BJ (cell line): ENCODE results near the gene COL6A2. TPM values are rescaled to one million over a fixed set of nuclear protein-coding genes. Genes with fewer than 3 reads are reported as not detected.
"Not testable (repeated sequence)": the region's sequence is repeated elsewhere in the genome, so short reads cannot be mapped to it uniquely, and the experiment has no call there.

ENCODE experiments used
- CTCF ChIA-PET: fragments of 350-600 bp; formaldehyde crosslinking; extraction: SDS; loops from one replicate; lab custom pipeline; 2021; ENCODE audit warnings: antibody characterized with exemption, inconsistent platforms; lab: Yijun Ruan, JAX
- POLR2A ChIA-PET: fragments of 300-600 bp; sonication (Branson Sonifier 250); formaldehyde crosslinking; extraction: SDS; loops from one replicate; lab custom pipeline; 2021; ENCODE audit warnings: antibody characterized with exemption; lab: Charles Lee
- DNase-seq: peaks from one replicate; pipeline ENCODE4 v3.0.0-alpha.2; 2011; ENCODE audit warnings: low read depth
- H3K27me3 ChIP-seq: 2 replicates; pipeline ENCODE4 v1.6.0; 2011; ENCODE audit warnings: low read length; ENCODE audit not compliant: control insufficient read depth, insufficient read depth
- H3K36me3 ChIP-seq: 2 replicates; pipeline ENCODE4 v1.5.1; 2011; ENCODE audit warnings: low read length; ENCODE audit not compliant: control insufficient read depth, insufficient read depth
- H3K4me3 ChIP-seq: 2 replicates; pipeline ENCODE4 v1.5.1; 2011; ENCODE audit warnings: low read depth, mild to moderate bottlenecking, control low read depth, low read length
- polyA plus RNA-seq: library from polyadenylated mRNA; depleted of rRNA; stranded (reverse); fragments of >200 nt; gene quantifications from 2 replicates; pipeline ENCODE4 v1.2.3, GENCODE V29; 2011
- TF ChIP-seq, protein P1 (sequence below): IDR thresholded peaks from 2 replicates; pipeline ENCODE4 v1.5.1; 2011; ENCODE audit warnings: low read depth, mild to moderate bottlenecking, control low read depth, inconsistent platforms, low read length, moderate library complexity; ENCODE audit not compliant: insufficient read depth

Gene COL6A2
- polyA plus RNA-seq, 1 experiment, result 665 TPM

DNA sequence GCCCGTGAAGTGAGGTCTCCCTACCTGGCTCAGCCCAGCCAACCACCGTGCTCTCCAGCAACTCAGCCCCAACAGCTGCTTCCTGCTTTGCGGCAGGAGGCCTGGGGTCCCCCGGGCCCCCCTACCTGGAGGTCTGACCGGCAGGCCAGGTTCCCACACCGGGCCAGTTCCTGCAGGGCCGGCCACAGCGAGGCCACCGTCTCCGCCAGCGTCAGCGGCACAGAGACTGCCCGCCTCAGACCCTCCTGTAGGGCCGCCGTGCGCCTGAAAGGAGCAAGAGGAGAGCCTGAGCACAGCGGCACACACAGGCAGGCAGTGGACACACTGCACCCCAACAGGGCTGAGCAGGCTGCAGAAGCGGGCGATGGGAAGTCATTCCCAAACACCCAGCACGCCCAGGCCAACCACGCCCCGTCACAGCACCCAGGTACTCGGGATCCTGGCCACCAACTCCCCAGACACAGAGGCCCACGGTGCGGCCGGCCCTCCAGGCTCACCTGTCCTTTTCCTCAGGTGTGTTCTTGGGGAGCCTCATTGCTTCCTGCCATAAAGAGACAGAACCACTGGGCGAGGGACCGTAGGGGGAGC, 40.6 kb downstream of the COL6A2 start:
- Histone ChIP-seq H3K36me3 (no peaks in the 10 kb centered on the region), H3K4me3 (no peak overlapping the region), H3K27me3 (peaks cover 4% of the 10 kb centered on the region)
- CTCF ChIA-PET, result no interaction called here
- no peak for DNase-seq
- POLR2A ChIA-PET, result no interaction called here
- TF ChIP-seq, protein P1, sequence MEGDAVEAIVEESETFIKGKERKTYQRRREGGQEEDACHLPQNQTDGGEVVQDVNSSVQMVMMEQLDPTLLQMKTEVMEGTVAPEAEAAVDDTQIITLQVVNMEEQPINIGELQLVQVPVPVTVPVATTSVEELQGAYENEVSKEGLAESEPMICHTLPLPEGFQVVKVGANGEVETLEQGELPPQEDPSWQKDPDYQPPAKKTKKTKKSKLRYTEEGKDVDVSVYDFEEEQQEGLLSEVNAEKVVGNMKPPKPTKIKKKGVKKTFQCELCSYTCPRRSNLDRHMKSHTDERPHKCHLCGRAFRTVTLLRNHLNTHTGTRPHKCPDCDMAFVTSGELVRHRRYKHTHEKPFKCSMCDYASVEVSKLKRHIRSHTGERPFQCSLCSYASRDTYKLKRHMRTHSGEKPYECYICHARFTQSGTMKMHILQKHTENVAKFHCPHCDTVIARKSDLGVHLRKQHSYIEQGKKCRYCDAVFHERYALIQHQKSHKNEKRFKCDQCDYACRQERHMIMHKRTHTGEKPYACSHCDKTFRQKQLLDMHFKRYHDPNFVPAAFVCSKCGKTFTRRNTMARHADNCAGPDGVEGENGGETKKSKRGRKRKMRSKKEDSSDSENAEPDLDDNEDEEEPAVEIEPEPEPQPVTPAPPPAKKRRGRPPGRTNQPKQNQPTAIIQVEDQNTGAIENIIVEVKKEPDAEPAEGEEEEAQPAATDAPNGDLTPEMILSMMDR, result no peak

DNA sequence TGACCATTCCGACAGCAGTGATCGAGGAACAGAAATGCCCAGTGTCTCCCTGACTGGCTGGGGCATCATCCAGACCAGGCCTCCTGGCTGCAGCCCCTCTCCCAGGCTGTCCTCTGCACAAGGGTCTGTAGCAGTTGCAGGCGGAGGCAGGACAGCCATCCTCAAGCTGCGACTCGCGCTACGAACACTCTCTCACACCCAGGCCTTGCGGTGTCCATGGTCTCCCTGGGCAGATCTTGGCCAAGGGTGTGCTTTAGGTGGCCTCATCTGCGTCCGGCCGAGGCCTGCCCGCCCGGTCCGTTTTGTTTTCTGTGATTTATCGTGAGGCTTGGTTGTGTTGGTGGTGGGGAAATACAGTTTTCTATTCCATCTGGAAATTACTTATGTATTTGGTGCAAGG, 41.8 kb downstream of the COL6A2 start:
- H3K36me3 ChIP-seq, result no peaks in the 10 kb centered on the region
- CTCF ChIA-PET, result no interaction called here
- peaks cover 4% of the 10 kb centered on the region for H3K27me3 ChIP-seq
- no peak overlapping the region for H3K4me3 ChIP-seq
- POLR2A ChIA-PET, result no interaction called here
- TF ChIP-seq, protein P1, result no peak
- no peak for DNase-seq

DNA sequence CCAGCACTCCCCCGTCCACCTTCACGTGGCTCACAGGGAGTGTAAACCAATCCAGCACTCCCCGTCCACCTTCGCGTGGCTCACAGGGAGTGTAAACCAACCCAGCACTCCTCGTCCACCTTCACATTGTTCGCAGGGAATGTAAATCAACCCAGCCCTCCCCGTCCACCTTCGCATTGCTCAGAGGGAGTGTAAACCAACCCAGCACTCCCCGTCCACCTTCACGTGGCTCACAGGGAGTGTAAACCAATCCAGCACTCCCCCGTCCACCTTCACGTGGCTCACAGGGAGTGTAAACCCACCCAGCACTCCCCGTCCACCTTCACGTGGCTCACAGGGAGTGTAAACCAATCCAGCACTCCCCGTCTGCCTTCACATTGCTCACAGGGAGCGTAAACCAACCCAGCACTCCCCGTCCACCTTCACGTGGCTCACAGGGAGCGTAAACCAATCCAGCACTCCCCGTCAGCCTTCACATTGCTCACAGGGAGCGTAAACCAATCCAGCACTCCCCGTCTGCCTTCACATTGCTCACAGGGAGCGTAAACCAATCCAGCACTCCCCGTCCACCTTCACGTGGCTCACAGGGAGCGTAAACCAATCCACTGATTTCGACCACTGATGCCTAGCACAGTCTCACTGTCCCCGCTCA, 42.6 kb downstream of the COL6A2 start:
- H3K4me3 ChIP-seq, DNase-seq, H3K27me3 ChIP-seq, H3K36me3 ChIP-seq, POLR2A ChIA-PET: not testable (repeated sequence)
- CTCF ChIA-PET, result interaction anchor here (1.1 to 4.7 kb wide), 2 partner anchors 13 to 169 kb away, joined by 3 to 64 read pairs; no protein-coding TSS in a partner anchor

DNA sequence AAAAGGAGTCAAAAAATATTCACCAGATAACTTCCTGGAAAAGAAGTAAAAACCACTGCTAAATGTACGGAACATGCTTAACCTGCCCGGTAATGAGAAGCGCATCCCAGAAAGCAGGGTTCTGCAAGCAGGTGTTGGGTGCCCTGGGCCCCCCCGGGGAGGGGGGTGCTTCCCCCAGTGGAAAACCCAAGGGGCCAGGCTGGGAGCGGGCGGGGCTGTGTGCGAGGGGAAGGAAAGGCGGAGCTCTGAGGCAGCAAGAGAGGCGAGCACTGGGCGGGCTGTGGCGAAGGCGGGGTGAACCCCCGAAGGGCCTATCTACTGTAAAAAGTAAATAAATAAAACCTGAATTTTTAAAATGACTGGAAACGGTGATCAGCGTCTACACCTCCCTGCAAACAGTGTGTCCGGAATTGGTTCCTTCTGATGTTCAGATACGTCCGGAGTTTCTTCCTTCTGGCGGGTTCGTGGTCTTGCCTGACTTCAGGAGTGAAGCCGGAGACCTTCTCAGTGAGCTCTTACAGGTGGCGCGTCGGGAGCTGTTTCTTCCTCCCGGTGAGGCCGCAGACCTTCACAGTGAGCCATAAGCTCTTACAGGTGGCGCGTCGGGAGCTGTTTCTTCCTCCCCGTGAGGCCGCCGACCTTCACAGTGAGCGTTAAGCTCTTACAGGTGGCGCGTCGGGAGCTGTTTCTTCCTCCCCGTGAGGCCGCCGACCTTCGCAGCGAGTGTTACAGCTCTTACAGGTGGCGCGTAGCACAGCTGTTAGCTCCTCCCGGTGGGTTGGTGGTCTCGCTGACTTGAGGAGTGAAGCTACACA, 44.1 kb downstream of the COL6A2 start:
- POLR2A ChIA-PET, result no interaction called here

DNA sequence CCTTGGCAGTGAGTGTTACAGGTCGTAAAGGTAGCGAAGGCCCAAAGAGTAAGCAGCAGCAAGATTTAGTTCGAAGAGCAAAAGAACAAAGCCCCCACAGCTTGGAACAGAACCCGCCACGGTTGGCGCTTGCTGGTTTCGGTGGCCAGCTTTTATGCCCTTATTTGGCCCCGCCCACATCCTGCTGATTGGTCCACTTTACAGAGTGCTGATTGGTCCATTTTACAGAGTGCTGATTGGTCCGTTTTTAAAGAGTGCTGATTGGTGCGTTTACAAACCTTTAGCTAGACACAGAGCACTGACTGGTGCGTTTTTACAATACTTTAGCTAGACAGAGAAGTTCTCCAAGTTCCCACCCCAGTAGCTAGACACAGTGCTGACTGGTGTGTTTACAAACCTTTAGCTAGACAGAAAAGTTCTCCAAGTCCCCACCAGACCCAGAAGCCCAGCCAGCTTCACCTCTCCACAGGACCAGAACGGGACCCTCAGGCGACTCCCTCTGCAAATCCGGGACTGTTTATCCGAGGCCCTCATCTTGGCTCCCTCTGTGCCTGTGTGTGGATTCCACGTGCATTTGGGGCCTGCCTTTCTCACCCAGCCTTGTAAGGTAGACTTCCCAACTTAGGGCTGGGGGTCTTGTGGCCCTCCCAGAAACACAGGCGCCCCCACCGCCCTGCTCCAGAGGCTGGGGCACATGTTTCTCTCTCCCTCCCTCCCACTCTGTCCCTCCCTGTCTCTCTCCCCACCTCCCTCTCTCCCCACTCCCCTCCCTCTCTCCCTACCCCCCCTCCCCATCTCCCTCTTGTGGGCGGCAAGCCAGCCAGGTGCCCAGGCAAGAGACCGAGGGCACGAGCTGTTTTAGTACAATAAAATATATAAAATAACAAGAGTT, 44.9 kb downstream of the COL6A2 start:
- Histone ChIP-seq H3K4me3 (no peak overlapping the region), H3K36me3 (no peaks in the 10 kb centered on the region), H3K27me3 (peaks cover 4% of the 10 kb centered on the region)
- POLR2A ChIA-PET, result no interaction called here
- TF ChIP-seq, protein P1, result no peak
- CTCF ChIA-PET, result interaction anchor here (0.5 to 4.7 kb wide), 27 partner anchors 10 to 495 kb away, joined by 3 to 64 read pairs (median 4); a partner anchor contains a TSS
- no peak for DNase-seq

More for the DNA sequence above, 44.1 kb downstream of the COL6A2 start:
- CTCF ChIA-PET, result interaction anchor here (0.6 to 4.7 kb wide), 8 partner anchors 11 to 495 kb away, joined by 3 to 64 read pairs (median 7); no protein-coding TSS in a partner anchor
- Histone ChIP-seq H3K27me3 (peaks cover 4% of the 10 kb centered on the region), H3K4me3 (no peak overlapping the region), H3K36me3 (no peaks in the 10 kb centered on the region)
- TF ChIP-seq, protein P1, result no peak
- DNase-seq, result no peak
